BJ (cell line): ENCODE data around the gene TMEM18. TPM values are rescaled to one million over a fixed set of nuclear protein-coding genes. Genes with fewer than 3 reads are reported as not detected.

Experiments used
- CTCF ChIA-PET: fragments of 350-600 bp; formaldehyde crosslinking; extraction: SDS; loops from one replicate; lab custom pipeline; 2021; ENCODE audit warnings: antibody characterized with exemption, inconsistent platforms; lab: Yijun Ruan, JAX
- POLR2A ChIA-PET: fragments of 300-600 bp; sonication (Branson Sonifier 250); formaldehyde crosslinking; extraction: SDS; loops from one replicate; lab custom pipeline; 2021; ENCODE audit warnings: antibody characterized with exemption; lab: Charles Lee
- DNase-seq: peaks from one replicate; pipeline ENCODE4 v3.0.0-alpha.2; 2011; ENCODE audit warnings: low read depth
- H3K27me3 ChIP-seq: 2 replicates; pipeline ENCODE4 v1.6.0; 2011; ENCODE audit warnings: low read length; ENCODE audit not compliant: control insufficient read depth, insufficient read depth
- H3K36me3 ChIP-seq: 2 replicates; pipeline ENCODE4 v1.5.1; 2011; ENCODE audit warnings: low read length; ENCODE audit not compliant: control insufficient read depth, insufficient read depth
- H3K4me3 ChIP-seq: 2 replicates; pipeline ENCODE4 v1.5.1; 2011; ENCODE audit warnings: low read depth, mild to moderate bottlenecking, control low read depth, low read length
- CTCF ChIP-seq: IDR thresholded peaks from 2 replicates; pipeline ENCODE4 v1.5.1; 2011; ENCODE audit warnings: low read depth, mild to moderate bottlenecking, control low read depth, inconsistent platforms, low read length, moderate library complexity; ENCODE audit not compliant: insufficient read depth
- polyA plus RNA-seq: library from polyadenylated mRNA; depleted of rRNA; stranded (reverse); fragments of >200 nt; gene quantifications from 2 replicates; pipeline ENCODE4 v1.2.3, GENCODE V29; 2011

The TMEM18 gene
- polyA plus RNA-seq, 1 experiment = 17.9 TPM

- no peak for DNase-seq
- CTCF ChIA-PET = no interaction called here
- POLR2A ChIA-PET = no interaction called here
- Histone ChIP-seq H3K4me3 (no peak overlapping the region), H3K36me3 (no peaks in the 10 kb centered on the region), H3K27me3 (0 out of 2 replicates have a peak, but pooled peaks cover 1% of the 10 kb centered on the region)
- no peak for TF ChIP-seq CTCF
Observed at GRCh38 chr2:641164-641871, 35.9 kb downstream of the TMEM18 start.

GRCh38 chr2:639703-640102 is 37.5 kb downstream of the TMEM18 start:
- CTCF ChIA-PET = no interaction called here
- POLR2A ChIA-PET = no interaction called here
- no peaks in the 10 kb centered on the region for H3K27me3 ChIP-seq
- no peak for DNase-seq
- no peaks in the 10 kb centered on the region for H3K36me3 ChIP-seq
- TF ChIP-seq CTCF = no peak
- H3K4me3 ChIP-seq = no peak overlapping the region

GRCh38 chr2:637804-638203 is 39.4 kb downstream of the TMEM18 start:
- no peak overlapping the region for H3K4me3 ChIP-seq
- POLR2A ChIA-PET = no interaction called here
- no peak for DNase-seq
- no peaks in the 10 kb centered on the region for H3K27me3 ChIP-seq
- no peaks in the 10 kb centered on the region for H3K36me3 ChIP-seq
- CTCF ChIA-PET = interaction anchor here (0.6 to 3.0 kb wide), 7 partner anchors 12 to 416 kb away, joined by 3 to 14 read pairs (median 5); no protein-coding TSS in a partner anchor
- TF ChIP-seq CTCF = no peak

GRCh38 chr2:637406-637776 is 39.8 kb downstream of the TMEM18 start:
- Histone ChIP-seq H3K36me3 (no peaks in the 10 kb centered on the region), H3K4me3 (no peak overlapping the region), H3K27me3 (no peaks in the 10 kb centered on the region)
- no peak for TF ChIP-seq CTCF
- ChIA-PET CTCF (interaction anchor here (0.6 to 3.0 kb wide), 6 partner anchors 13 to 416 kb away, joined by 3 to 14 read pairs (median 5); no protein-coding TSS in a partner anchor), POLR2A (no interaction called here)
- no peak for DNase-seq

GRCh38 chr2:636641-637405 is 40.4 kb downstream of the TMEM18 start:
- DNase-seq = peak; percentile 4
- ChIA-PET POLR2A (no interaction called here), CTCF (interaction anchor here (0.5 to 3.0 kb wide), 10 partner anchors 10 to 388 kb away, joined by 3 to 14 read pairs (median 3); no protein-coding TSS in a partner anchor)
- peak; percentile 80 for TF ChIP-seq CTCF
- no peaks in the 10 kb centered on the region for H3K36me3 ChIP-seq
- peak overlapping the region; percentile 31 for H3K4me3 ChIP-seq
- no peaks in the 10 kb centered on the region for H3K27me3 ChIP-seq
